ENCODE results near the gene CDH23. TPM values are rescaled to one million over a fixed set of nuclear protein-coding genes. Genes with fewer than 3 reads are reported as not detected.

The CDH23 gene
- total RNA-seq, 1 experiment from 2014 or later: 0.07 TPM

GRCh38 chr10:71565284-71566000, 168.7 kb downstream of the CDH23 start:
- Mint-ChIP-seq H3K4me3 (ENCODE audit: low read depth, unreplicated experiment) (no peak overlapping the region), H3K9me3 (ENCODE audit: low read depth, unreplicated experiment) (no peaks in the 10 kb centered on the region), H3K27me3 (ENCODE audit: unreplicated experiment) (peaks cover 70% of the 10 kb centered on the region), H3K4me1 (ENCODE audit: low read depth, unreplicated experiment) (no peaks in the 10 kb centered on the region), H3K27ac (ENCODE audit: unreplicated experiment) (no peak overlapping the region), H3K36me3 (ENCODE audit: insufficient read depth, unreplicated experiment) (no peaks in the 10 kb centered on the region)
- TF ChIP-seq CTCF (IDR thresholded peaks at IDR 0.05; ENCODE audit: unreplicated experiment): no peak
- DNase-seq: no peak
- CTCF ChIA-PET: interaction anchor here (0.7 kb wide), 1 partner anchor 11 kb away, joined by 3 read pairs; no protein-coding TSS in a partner anchor
- BruUV-seq (replicated peaks): no TSS peak
- intact Hi-C loops (cut with micrococcal nuclease; ENCODE audit: unreplicated experiment): no loop called here

GRCh38 chr10:71567006-71567405, 170.3 kb downstream of the CDH23 start:
- BruUV-seq (replicated peaks): no TSS peak
- no peak overlapping the region for H3K27ac Mint-ChIP-seq (ENCODE audit: unreplicated experiment)
- H3K27me3 Mint-ChIP-seq (ENCODE audit: unreplicated experiment): peaks cover 70% of the 10 kb centered on the region
- H3K4me1 Mint-ChIP-seq (ENCODE audit: low read depth, unreplicated experiment): no peaks in the 10 kb centered on the region
- H3K4me3 Mint-ChIP-seq (ENCODE audit: low read depth, unreplicated experiment): no peak overlapping the region
- no peaks in the 10 kb centered on the region for H3K9me3 Mint-ChIP-seq (ENCODE audit: low read depth, unreplicated experiment)
- H3K36me3 Mint-ChIP-seq (ENCODE audit: insufficient read depth, unreplicated experiment): no peaks in the 10 kb centered on the region
- intact Hi-C loops (cut with micrococcal nuclease; ENCODE audit: unreplicated experiment): no loop called here
- no peak for TF ChIP-seq CTCF (IDR thresholded peaks at IDR 0.05; ENCODE audit: unreplicated experiment)
- CTCF ChIA-PET: interaction anchor here (1.1 kb wide), 1 partner anchor 137 kb away, joined by 3 read pairs; no protein-coding TSS in a partner anchor
- DNase-seq: no peak

- Mint-ChIP-seq H3K36me3 (ENCODE audit: insufficient read depth, unreplicated experiment) (no peaks in the 10 kb centered on the region), H3K4me1 (ENCODE audit: low read depth, unreplicated experiment) (no peaks in the 10 kb centered on the region), H3K27me3 (ENCODE audit: unreplicated experiment) (peaks cover 70% of the 10 kb centered on the region), H3K9me3 (ENCODE audit: low read depth, unreplicated experiment) (no peaks in the 10 kb centered on the region), H3K4me3 (ENCODE audit: low read depth, unreplicated experiment) (no peak overlapping the region), H3K27ac (ENCODE audit: unreplicated experiment) (no peak overlapping the region)
- intact Hi-C loops (cut with micrococcal nuclease; ENCODE audit: unreplicated experiment): no loop called here
- no peak for DNase-seq
- CTCF ChIA-PET: interaction anchor here (0.6 to 2.8 kb wide), 5 partner anchors 56 to 250 kb away, joined by 3 to 17 read pairs (median 7); partner anchors contain the start of gene SLC29A3
- no TSS peak for BruUV-seq (replicated peaks)
- TF ChIP-seq CTCF (IDR thresholded peaks at IDR 0.05; ENCODE audit: unreplicated experiment): no peak
Measured at GRCh38 chr10:71568896-71569492, 172.3 kb downstream of the CDH23 start.

GRCh38 chr10:71569775-71570588, 173.3 kb downstream of the CDH23 start:
- H3K36me3 Mint-ChIP-seq (ENCODE audit: insufficient read depth, unreplicated experiment): no peaks in the 10 kb centered on the region
- peaks cover 61% of the 10 kb centered on the region for H3K27me3 Mint-ChIP-seq (ENCODE audit: unreplicated experiment)
- TF ChIP-seq CTCF (IDR thresholded peaks at IDR 0.05; ENCODE audit: unreplicated experiment): peak; percentile 92
- H3K4me1 Mint-ChIP-seq (ENCODE audit: low read depth, unreplicated experiment): no peaks in the 10 kb centered on the region
- H3K4me3 Mint-ChIP-seq (ENCODE audit: low read depth, unreplicated experiment): no peak overlapping the region
- CTCF ChIA-PET: interaction anchor here (0.6 to 2.8 kb wide), 28 partner anchors 9 to 268 kb away, joined by 3 to 17 read pairs (median 4); partner anchors contain the start of gene VSIR
- DNase-seq: peak; percentile 87
- intact Hi-C loops (cut with micrococcal nuclease; ENCODE audit: unreplicated experiment): loop anchor here (2.0 to 5.0 kb wide), 3 partner anchors 83 to 258 kb away; no protein-coding TSS in a partner anchor
- H3K27ac Mint-ChIP-seq (ENCODE audit: unreplicated experiment): no peak overlapping the region
- no TSS peak for BruUV-seq (replicated peaks)
- no peaks in the 10 kb centered on the region for H3K9me3 Mint-ChIP-seq (ENCODE audit: low read depth, unreplicated experiment)
